Measurements from ENCODE around the gene MXRA7. TPM values are rescaled to one million over a fixed set of nuclear protein-coding genes. Genes with fewer than 3 reads are reported as not detected.

The MXRA7 gene
- total RNA-seq, 4 donors from 2014 or later, result 44.5 to 67.8 (median 56.9) TPM

- no peaks in the 10 kb centered on the region for H3K9me3 ChIP-seq
- no peak overlapping the region for H3K4me3 ChIP-seq
- TF ChIP-seq EP300 (IDR thresholded peaks at IDR 0.05) (no peak), POLR2A (IDR thresholded peaks at IDR 0.05) (no peak), POLR2AphosphoS5 (IDR thresholded peaks at IDR 0.05) (no peak), CTCF (IDR thresholded peaks at IDR 0.05) (no peak)
- no peaks in the 10 kb centered on the region for H3K36me3 ChIP-seq
- 90% methylated on average over 5 of the region's 5 CpGs for WGBS
- H3K27me3 ChIP-seq, result no peaks in the 10 kb centered on the region
- no peak for DNase-seq (ENCODE audit: low spot score in 2 of 2)
- H3K4me1 ChIP-seq, result no peaks in the 10 kb centered on the region
- H3K27ac ChIP-seq, result no peak overlapping the region
Measured at GRCh38 chr17:76635039-76635438, 75.7 kb downstream of the MXRA7 start.

GRCh38 chr17:76633628-76634328 is 77.0 kb downstream of the MXRA7 start:
- Histone ChIP-seq H3K4me3 (no peak overlapping the region), H3K4me1 (no peaks in the 10 kb centered on the region), H3K9me3 (no peaks in the 10 kb centered on the region), H3K27me3 (no peaks in the 10 kb centered on the region), H3K36me3 (no peaks in the 10 kb centered on the region), H3K27ac (no peak overlapping the region)
- WGBS, result 89% methylated on average over 14 of the region's 14 CpGs
- peak in 1 of 2 donors; percentile 16 for DNase-seq (ENCODE audit: low spot score in 2 of 2)
- TF ChIP-seq POLR2AphosphoS5 (IDR thresholded peaks at IDR 0.05) (no peak), EP300 (IDR thresholded peaks at IDR 0.05) (no peak), CTCF (IDR thresholded peaks at IDR 0.05) (no peak), POLR2A (IDR thresholded peaks at IDR 0.05) (no peak)

GRCh38 chr17:76631821-76632565 is 78.8 kb downstream of the MXRA7 start:
- WGBS, result 84% methylated on average over 10 of the region's 10 CpGs
- peak in 1 of 2 donors; percentile 21 for DNase-seq (ENCODE audit: low spot score in 2 of 2)
- Histone ChIP-seq H3K27ac (peak overlapping the region; percentile 19), H3K27me3 (no peaks in the 10 kb centered on the region), H3K36me3 (no peaks in the 10 kb centered on the region), H3K9me3 (no peaks in the 10 kb centered on the region), H3K4me1 (no peaks in the 10 kb centered on the region), H3K4me3 (no peak overlapping the region)
- TF ChIP-seq EP300 (IDR thresholded peaks at IDR 0.05) (no peak), POLR2A (IDR thresholded peaks at IDR 0.05) (no peak), CTCF (IDR thresholded peaks at IDR 0.05) (no peak), POLR2AphosphoS5 (IDR thresholded peaks at IDR 0.05) (no peak)

GRCh38 chr17:76630151-76630550 is 80.6 kb downstream of the MXRA7 start:
- H3K27ac ChIP-seq, result no peak overlapping the region
- no peaks in the 10 kb centered on the region for H3K36me3 ChIP-seq
- no peak for TF ChIP-seq EP300 (IDR thresholded peaks at IDR 0.05)
- TF ChIP-seq POLR2A (IDR thresholded peaks at IDR 0.05), result no peak
- TF ChIP-seq CTCF (IDR thresholded peaks at IDR 0.05), result no peak
- no peak for TF ChIP-seq POLR2AphosphoS5 (IDR thresholded peaks at IDR 0.05)
- H3K4me3 ChIP-seq, result no peak overlapping the region
- DNase-seq (ENCODE audit: low spot score in 2 of 2), result no peak
- no peaks in the 10 kb centered on the region for H3K9me3 ChIP-seq
- H3K4me1 ChIP-seq, result no peaks in the 10 kb centered on the region
- H3K27me3 ChIP-seq, result no peaks in the 10 kb centered on the region
- WGBS, result 73% methylated on average over 6 of the region's 6 CpGs

Other genes with a start within 250 kb of the MXRA7 start
- not detected for gene AANAT, start 243.4 kb downstream of the MXRA7 start, total RNA-seq
- gene RHBDF2, start 209.5 kb downstream of the MXRA7 start, total RNA-seq, result 10 to 100 TPM; 45.9 to 82.6 (median 52.6) TPM
- 10 to 100 TPM in 2 of 4 donors, 1 to 10 TPM in 2; 2.8 to 18.2 (median 10.4) TPM for gene CYGB, start 173.3 kb downstream of the MXRA7 start, total RNA-seq
- 1 to 10 TPM in 3 of 4 donors, not detected in 1; 1.3 to 2.8 (median 2.2) TPM for gene PRCD, start 170.9 kb downstream of the MXRA7 start, total RNA-seq
- gene ST6GALNAC2, start 125.1 kb downstream of the MXRA7 start, total RNA-seq, result 10 to 100 TPM; 71.1 to 94.3 (median 80.3) TPM
- gene ST6GALNAC1, start 67.2 kb downstream of the MXRA7 start, total RNA-seq, result 1 to 10 TPM in 3 of 4 donors, under 1 TPM in 1; 0.38 to 3.7 (median 1.3) TPM
- 10 to 100 TPM; 13.8 to 22.1 (median 17.7) TPM for gene JMJD6, start 15.6 kb upstream of the MXRA7 start, total RNA-seq
- 10 to 100 TPM; 20.6 to 29.9 (median 23.0) TPM for gene METTL23, start 15.9 kb upstream of the MXRA7 start, total RNA-seq
- 100 to 1,000 TPM; 170 to 253 (median 186) TPM for gene SRSF2, start 26.4 kb upstream of the MXRA7 start, total RNA-seq
- 10 to 100 TPM; 31.5 to 78.8 (median 37.2) TPM for gene MFSD11, start 27.2 kb upstream of the MXRA7 start, total RNA-seq
- under 1 TPM in 3 of 4 donors, not detected in 1; 0.26 to 0.72 (median 0.30) TPM for gene MGAT5B, start 157.4 kb upstream of the MXRA7 start, total RNA-seq